GM18858 (cell line): ENCODE measurements around the gene FAM193A.
A peak's percentile ranks its signal among the peaks of the same experiment; 100 is the strongest.
"Not testable (repeated sequence)": the region's sequence is repeated elsewhere in the genome, so short reads cannot be mapped to it uniquely, and the experiment has no call there.

Source experiments
- ATAC-seq: cut with Tn5 transposase; IDR thresholded peaks from one replicate; pipeline ENCODE4 v1.9.1; 2021; ENCODE audit not compliant: unreplicated experiment

Gene FAM193A

DNA sequence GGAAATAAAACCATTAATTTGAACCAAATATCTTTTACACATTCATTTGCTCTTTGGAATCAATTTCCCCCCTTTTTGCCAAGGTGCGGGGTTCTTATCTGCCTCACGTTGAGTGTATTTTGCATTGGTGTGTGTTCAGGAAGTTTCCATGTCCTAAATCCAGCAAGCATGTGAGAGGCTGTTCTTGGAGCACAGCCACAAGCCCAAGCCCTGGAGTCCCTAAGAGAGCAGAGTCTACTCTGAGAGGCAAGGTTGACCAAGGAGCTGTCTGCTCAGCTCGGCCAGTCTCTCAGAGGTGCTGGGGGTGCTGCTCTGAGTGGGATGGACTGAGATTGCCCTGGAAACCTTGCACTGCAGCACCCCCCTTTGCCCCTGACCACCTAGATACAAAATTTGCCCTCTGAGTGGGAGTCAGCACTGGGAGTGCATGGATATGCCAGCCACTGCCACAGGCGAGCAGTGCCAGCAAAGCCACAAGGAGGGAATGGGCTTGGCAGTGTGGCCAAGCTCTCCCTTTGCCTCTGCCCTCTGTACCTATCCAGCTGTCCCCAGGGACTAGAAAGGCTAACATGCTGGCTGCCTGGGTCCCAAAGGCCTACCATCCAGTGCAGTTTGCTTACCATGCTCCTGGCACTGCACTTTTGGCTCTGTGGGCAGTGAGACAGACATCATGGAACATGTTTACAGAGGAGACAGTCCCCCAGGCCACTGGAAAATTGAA, 20.5 kb upstream of the FAM193A start:
- no peak for ATAC-seq

DNA sequence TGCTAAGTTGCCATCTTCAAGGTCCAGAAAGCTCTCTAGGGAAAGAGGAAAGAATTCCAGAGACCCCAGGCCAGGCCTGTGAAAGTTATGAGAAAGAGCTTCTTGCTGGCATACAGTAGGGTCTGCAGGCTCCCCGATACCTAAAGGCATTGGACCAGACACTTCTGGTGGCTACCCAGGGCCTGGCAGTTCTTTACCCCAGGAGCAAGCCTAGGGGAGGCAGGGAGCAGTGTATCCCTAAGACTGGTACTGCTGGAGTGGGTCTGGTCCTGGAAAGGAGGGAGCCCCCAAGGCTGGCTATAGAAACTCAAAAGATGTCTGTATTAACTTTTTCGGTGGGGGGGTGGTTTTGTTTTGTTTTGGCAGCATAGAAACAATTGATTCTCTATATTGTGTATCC, 19.8 kb upstream of the FAM193A start:
- no peak for ATAC-seq

DNA sequence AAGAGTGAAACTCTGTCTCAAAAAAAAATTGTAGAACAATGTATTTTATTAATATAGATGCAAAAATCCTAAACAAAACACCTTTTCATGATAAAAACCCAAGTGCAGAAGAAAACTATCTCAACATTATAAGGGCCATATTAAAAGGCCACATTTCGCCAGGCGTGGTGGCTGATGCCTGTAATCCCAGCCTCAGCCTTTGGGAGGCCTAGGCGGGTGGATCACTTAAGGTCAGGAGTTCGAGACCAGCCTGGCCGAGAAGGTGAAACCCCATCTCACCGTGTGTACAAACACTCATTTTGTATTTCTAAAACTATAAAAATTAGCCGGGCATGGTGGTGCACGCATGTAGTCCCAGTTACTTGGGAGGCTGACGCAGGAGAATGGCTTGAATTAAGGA, 9.9 kb upstream of the FAM193A start:
- no peak for ATAC-seq

DNA sequence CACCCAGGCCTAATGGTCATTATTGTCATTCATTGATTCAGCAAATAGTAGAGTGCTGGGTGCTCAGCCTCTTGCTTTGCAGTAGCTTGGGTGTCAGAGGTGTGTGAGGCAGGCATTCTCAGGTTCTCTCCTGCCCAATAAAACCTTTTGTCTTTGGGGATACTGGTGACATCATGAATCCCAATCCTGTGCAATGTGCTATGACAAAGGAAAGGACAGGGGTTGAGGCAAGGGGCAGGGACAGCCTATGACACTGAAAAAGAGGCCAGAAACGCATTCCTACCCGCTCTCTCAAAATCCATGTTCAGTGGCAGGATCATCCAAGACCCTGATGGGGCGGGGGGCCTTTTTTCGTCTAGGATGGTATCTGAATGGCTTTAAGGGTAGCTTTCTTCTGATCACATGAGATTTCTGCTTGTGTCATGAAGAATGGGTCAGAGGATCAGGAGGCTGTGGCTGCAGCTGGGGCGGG, 1.5 kb upstream of the FAM193A start:
- no peak for ATAC-seq

DNA sequence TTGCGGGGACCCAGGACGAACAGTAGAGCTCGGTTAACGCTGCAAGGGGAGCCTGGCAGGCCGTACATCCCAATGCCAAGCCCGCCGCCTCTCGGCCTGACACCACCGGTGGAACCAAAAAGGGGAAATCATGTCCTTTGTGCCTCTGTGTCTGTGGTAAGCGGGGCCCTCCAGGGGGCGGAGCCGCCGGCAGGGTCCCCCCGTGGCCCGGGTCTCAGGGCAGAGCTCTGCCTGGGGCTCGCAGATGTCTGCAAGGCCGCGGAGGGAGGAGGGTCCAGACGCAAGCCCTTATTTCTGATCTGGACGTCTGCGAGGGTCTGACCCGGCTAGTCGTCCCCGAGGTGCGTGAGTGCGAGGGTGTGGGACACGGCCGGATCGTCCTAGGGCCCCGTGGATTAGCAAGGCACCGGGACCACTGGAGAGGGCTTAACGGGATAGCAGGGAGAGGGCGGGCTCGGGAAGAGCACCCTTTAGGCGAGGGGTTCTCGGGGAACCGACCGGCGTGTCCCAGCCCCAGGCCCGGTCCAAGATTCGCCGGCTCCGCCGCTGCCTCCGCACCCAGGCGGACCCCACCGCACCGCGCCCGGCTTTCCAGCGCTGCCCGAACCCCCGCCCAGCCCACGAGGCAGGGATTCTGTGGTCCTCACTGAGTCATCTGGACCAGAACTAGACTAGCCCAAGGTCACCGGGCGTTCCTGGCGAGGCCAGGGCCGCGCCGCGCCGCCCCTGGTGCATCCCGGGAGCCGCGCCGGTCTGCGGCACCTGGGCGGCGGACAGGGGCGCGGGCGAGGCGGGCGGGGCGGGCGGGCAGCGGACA, 863 bp upstream of the FAM193A start:
- ATAC-seq, result peak; percentile 11

DNA sequence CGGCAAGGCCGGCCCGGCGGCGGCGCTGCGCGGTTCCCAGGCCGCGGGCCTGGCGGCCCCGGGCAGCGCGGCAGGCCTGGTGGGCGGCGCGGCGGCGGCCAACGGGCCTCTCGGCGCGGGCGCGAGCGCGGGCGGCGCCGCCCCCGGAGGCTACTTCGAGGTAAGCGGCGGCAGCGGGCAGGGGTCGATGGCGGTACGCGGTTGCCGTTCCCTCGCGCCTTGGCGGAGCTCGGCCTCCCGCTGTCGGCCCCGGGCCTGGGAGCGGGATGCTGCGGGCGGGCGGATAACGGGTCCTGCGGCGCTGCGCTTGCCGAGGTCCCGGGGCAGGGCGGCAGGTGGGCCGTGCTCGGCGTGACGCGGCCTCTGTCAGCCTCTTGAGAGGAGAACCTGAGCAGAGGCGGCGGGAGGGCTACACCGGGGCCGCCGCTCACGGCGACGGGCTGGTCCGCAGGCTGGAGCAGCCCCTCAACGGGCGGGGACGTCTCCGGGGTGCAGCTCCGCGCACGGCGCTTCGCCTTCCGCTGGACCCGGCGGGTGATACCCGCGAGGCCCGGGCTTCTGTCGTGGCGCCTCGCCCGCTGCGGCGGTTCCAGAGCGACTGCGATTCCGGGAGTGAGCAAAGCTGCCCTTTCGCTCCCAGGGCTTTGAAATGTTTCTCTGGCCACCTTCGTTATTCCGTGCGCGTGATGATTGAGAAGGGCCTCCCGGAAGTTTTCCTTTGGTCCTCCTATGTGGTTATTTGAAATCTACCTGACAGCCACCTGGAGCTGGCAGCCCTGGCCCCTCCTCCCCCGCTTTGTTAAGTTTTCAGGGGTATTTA, 774 bp downstream of the FAM193A start:
- no peak for ATAC-seq

DNA sequence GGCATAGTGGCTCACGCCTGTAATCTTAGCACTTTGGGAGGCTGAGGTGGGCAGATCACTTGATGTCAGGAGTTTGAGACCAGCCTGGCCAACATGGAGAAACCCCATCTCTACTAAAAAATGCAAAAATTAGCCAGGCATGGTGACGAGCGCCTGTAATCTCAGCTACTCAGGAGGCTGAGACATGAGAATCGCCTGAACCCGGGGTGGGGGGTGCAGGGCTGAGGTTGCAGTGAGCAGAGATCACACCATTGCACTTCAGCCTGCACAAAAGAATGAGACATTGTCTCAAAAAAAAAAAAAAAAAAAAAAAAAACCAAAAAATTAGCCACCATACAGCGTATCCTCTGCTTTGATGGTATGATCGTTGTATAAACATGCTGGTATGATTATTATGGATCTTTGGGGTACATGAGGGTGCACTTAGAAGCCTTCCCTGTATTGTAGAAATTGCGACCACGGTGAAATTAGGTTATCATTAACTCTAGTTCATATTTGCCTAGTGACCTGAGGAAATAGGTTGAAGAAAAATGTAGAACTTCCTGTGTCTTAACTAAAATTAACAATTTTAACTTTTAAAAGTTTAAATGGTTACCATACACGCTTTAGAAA, 7.2 kb downstream of the FAM193A start:
- not testable (repeated sequence) for ATAC-seq

DNA sequence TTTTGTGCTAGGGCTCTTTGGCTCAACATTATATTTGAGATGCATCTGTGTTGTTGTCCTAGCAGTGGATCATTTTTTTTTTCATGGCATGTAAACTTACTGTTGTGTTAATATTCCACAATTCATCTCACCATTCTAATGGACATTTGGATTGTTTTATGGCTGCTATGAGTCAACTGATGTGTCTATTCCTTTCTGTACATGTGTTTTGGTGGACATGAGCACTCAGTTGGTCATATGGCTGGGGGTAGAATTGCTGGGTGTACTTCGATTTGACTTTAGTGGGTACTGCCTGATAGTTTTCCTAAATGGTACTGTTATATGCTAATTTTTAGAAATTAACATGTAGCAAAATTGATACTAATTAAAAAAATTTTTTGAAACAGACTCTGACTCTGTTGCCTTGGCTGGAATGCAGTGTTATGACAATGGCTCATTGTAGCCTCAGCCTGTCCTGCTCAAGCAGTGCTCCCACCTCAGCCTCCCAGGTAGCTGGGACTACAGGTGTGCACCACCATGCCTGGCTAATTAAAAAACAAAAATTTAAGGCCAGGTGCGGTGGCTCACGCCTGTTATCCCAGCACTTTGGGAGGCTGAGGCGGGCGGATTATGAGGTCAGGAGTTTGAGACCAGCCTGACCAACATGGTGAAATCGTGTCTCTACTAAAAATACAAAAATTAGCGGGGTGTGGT, 9.0 kb downstream of the FAM193A start:
- no peak for ATAC-seq

DNA sequence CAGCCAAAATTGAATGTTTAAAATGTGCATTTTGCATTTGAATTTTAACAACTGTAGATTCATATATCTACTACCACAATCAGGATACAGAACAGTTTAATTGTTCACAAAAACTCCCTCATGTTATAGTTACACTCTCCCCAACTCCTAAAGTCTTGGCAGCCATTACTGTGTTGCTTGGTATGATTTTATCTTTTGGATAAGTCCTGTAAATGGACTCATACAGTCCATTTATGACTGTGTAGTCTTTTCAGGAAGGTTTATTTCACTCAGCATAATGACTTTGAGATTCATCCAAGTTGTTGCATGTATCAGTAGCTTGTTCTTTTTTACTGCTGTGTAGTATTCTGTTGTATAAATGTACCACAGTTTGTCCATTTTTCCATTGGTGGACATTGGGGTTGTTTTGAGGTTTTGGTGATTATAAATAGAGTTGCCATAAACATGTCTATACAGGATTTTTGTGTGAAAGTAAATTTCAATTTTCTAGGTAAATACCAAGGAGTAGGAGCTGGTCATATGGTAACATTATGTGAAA, 9.9 kb downstream of the FAM193A start:
- no peak for ATAC-seq

DNA sequence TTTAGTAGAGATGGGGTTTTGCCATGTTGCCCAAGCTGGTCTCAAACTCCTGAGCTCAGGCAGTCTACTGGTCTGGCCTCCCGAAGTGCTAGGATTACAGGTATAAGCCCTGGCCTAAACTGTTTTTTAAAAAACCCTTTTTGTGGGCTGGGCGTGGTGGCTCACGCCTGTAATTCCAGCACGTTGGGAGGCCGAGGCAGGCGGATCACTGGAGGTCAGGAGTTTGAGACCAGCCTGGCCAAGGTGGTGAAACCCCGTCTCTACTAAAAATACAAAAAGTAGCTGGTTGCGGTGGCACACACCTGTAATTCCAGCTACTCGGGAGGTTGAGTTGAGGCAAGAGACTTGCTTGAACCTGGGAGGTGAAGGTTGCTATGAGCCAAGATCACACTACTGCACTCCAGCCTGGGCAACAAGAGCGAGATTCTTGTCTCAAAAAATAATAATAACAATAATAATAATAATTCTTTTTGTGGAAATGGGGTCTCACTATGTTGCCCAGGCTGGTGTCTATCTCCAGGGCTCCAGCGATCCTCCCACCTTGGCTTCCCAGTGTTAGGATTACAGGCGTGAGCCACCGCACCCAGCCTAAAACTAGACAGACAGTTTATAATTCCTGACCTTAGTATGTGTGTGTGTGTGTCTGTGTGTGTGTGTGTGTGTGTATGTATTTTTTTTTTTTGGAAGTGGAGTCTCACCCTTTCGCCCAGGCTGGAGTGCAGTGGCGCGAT, 10.7 kb downstream of the FAM193A start:
- ATAC-seq, result not testable (repeated sequence)

DNA sequence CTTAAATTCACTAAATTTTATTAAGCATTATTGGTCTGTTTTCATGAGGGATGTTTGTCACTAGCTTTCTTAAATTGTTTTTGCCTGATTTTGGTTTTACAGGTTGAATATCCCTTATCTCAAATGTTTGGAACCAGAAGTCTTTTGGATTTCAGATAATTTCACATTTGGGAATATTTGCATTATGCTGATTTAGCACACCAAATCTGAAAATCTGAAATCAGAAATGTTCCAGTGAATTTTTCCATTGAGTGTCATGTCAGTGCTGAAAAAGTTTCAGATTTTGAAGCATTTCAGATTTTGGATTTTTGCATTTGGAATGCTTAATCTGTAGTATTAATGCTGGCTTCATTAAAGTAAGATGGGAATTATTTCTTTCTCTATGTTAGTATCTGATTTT, 14.7 kb downstream of the FAM193A start:
- ATAC-seq, result no peak

DNA sequence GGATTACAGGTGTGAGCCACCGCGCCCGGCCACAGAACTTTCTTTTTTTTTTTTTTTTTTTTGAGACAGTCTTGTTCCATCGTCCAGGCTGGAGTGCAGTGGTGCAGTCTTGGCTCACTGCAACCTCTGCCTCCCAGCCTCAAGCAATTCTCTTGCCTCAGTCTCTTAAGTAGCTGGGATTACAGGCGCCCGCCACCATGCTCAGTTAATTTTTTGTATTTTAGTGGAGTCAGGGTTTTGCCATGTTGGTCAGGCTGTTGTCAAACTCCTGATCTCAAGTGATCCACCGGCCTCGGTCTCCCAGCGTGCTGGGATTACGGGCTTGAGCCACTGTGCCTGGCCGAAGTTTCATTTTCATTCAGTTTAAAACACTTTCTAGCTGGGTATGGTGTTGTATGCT, 16.4 kb downstream of the FAM193A start:
- no peak for ATAC-seq

DNA sequence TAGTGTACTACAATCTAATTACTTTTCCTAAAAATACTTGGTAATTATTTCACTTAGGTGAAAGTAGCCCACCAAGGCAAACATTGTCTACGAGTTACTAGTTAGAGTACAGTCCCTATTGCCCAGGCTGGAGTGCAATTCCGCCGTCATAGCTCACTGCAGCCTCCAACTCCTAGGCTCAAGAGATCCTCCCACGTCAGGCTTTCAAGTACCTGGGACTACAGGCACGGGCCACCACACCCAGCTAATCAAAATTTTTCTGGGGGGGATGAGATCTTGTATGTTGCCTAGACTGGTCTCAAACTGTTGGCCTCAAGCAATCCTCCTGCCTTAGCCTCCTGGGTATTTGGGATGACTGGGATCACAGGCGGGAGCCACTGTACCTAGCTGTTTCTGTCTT, 21.9 kb downstream of the FAM193A start:
- no peak for ATAC-seq

DNA sequence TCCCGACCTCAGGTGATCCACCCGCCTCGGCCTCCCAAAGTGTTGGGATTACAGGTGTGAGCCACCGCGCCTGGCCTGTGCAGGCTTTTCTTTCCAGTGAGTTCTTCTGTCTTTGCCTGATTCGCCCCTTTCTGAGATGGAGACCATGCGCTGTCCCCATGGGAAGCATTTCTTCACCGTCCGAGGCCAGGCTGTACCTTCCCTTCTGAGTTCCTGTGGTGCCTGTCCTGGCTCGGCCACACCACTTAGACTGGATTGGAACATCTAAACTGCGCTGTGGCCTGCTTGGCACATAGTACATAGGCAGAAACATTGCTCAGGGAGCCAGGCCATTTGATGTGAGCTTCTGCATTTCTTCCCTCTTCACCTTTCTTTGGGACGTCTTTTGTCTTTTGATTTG, 23.7 kb downstream of the FAM193A start:
- no peak for ATAC-seq

DNA sequence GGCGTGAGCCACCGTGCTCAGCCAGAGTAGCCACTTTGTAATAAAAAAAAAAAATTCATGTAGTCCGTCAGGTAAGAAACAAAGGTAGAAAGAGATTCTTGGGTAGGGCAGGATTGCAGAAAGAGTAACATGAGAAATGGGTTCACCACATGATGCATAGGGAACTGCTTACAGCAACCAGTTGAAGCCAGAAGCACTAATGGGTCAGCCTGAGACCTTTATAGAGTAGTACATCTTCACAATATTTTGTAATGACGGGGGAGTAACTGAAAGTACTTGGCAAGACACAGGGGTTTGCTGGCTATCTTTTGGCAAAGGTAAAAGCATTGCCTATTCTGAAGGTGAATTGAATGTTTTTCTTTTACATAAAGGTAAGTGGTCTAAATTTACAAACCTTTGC, 29.1 kb downstream of the FAM193A start:
- ATAC-seq, result no peak

DNA sequence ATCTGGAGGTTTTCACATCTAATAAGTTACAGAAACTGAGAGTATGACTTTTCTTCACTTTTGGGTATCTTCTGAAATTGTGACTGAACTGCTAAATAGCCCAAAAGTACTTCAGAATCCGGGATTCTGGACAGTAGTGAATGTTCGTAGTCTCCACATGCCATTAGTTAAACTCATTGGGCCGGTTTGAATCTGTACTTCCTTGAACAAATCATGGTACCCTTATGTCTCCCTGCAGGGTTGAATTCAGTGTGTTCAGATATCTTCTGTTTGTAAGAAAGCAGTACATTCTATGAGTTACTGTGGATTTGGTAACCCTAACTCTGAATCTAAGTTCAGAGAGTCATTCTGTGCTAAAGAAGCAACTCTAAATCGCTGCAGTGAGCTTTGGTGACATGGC, 33.6 kb downstream of the FAM193A start:
- ATAC-seq, result no peak

DNA sequence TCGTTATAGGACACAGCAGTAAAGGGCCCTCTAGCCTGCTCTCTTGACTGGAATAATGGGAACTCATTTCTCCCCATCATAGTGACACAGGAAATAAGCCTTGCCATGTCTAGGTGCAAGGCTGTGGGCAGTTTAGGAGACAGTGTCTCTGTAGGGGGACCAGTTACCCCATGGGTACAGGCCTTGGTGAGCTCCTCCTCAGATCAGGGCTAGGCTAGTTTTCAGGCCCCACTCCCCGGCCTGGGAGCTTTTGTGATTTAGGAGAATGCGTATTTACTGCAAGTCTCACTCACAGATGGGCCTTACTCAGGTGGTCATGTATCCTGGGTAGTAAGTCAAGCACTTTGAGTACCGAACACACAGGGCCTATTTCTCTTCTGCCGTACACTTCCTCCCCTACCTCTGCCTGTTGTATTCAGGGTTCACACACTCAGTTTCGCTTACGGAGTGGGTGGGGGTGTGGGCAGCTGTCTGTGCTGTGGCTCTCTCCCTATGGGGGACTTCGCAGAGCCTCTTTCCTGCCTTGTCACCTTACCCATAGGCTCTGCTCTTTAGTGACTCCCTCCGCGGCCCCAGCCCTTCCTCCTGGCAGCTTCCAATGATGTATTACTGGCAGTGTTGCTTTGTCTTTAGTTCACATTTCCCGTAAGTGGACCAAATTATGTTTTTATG, 34.2 kb downstream of the FAM193A start:
- no peak for ATAC-seq

DNA sequence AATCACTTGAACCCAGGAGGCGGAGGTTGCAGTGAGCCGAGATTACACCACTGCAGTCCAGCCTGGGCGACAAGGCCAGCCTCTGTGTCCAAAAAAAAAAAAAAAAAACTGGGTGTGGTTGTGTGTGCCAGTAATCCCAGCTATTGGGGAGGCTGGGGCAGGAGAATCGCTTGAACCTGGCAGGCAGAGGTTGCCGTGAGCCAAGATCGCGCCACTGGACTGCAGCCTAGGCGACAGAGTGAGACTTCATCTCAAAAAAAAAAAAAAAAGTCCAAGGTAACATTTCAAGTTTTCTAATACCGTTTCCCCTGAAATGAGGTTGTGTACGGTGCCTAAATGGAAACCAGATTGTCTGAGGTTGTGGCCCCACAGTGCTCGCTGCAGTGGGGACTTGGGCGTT, 35.6 kb downstream of the FAM193A start:
- no peak for ATAC-seq

DNA sequence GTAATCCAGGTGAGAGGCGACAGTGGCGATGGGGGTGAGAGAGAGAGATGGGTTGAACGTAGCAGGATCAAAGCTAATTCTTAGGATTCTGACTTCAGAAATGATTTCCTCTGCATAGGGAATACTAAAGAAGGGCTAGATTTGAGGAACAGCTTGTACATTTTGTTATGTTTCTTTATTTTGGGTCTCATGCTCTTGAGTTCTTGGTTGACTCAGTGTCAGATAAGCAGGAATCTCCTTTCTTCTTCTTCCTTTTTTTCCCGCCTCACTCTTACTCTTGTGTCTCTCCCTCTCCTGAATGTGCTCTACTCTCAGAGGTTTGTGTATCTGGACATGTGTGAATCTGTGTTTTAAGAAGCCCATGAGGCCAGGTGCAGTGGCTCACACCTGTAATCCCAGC, 36.4 kb downstream of the FAM193A start:
- no peak for ATAC-seq
